Measurements from ENCODE around the gene RNF146.

DNA sequence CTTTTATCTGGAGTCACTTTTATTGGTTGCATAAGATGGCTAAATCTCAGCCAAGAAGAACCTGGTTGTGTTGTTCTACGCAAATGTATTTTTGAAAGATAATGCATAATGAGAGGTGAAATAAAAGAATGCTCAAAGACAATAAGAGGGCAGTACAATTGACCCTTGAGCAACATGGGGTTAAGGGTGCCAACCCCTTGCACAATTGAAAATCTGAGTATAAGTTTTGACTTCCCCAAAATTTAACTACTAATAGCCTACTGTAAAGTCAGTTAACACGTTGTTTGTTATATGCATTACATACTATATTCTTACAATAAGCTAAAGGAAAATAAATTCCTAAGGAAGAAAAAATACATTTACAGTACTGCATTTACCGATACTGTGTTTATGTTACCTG, 5.9 kb downstream of the RNF146 start:
- no peak for TF ChIP-seq CTCF (optimal IDR thresholded peaks at IDR 0.05 in 1 of 3, IDR thresholded peaks at IDR 0.05 in 1 of 3, conservative IDR thresholded peaks at IDR 0.05 in 1 of 3; ENCODE audit: extremely low read depth in 1 of 3, insufficient read depth in 2 of 3, low read length in 3 of 3)
- TF ChIP-seq EZH2 (IDR thresholded peaks at IDR 0.05; ENCODE audit: low read length), result no peak
